Smooth muscle cell (in vitro differentiated cells): ENCODE data around the gene SMTNL1. TPM values are rescaled to one million over a fixed set of nuclear protein-coding genes. Genes with fewer than 3 reads are reported as not detected.

ENCODE experiments used
- DNase-seq: peaks from one replicate; lab custom pipeline; 2025; ENCODE audit not compliant: unreplicated experiment; lab: John Stamatoyannopoulos, UW
- H2AFZ ChIP-seq: fragments of 200-600 bp; sonication (generic); 2 replicates; pipeline ENCODE4 v1.6.0; 2016; ENCODE audit warnings: antibody characterized with exemption, low read depth, mild to moderate bottlenecking
- H3F3A ChIP-seq: fragments of 200-600 bp; sonication (generic); 2 replicates; pipeline ENCODE4 v1.6.0; 2017; ENCODE audit warnings: antibody characterized with exemption, low read depth
- H3K27ac ChIP-seq: fragments of 200-600 bp; sonication (generic); 2 replicates; pipeline ENCODE4 v1.5.1; 2016; ENCODE audit warnings: low read depth, mild to moderate bottlenecking
- H3K27me3 ChIP-seq: fragments of 200-600 bp; sonication (generic); 2 replicates; pipeline ENCODE4 v1.6.1; 2016; ENCODE audit warnings: low read depth, mild to moderate bottlenecking
- H3K36me3 ChIP-seq: fragments of 200-600 bp; sonication (generic); 2 replicates; pipeline ENCODE4 v1.5.1; 2016; ENCODE audit warnings: low read depth
- H3K4me1 ChIP-seq: fragments of 200-600 bp; sonication (generic); 2 replicates; pipeline ENCODE4 v1.5.1; 2016; ENCODE audit warnings: low read depth
- H3K4me2 ChIP-seq: fragments of 200-600 bp; sonication (generic); 2 replicates; pipeline ENCODE4 v1.6.0; 2016; ENCODE audit warnings: mild to moderate bottlenecking
- H3K4me3 ChIP-seq: fragments of 200-600 bp; sonication (generic); 2 replicates; pipeline ENCODE4 v1.5.1; 2016; ENCODE audit warnings: mild to moderate bottlenecking
- H3K79me2 ChIP-seq: fragments of 200-600 bp; sonication (generic); 2 replicates; pipeline ENCODE4 v1.6.0; 2016; ENCODE audit warnings: low read depth, mild to moderate bottlenecking
- H3K9ac ChIP-seq: fragments of 200-600 bp; sonication (generic); 2 replicates; pipeline ENCODE4 v1.6.0; 2016; ENCODE audit warnings: low read depth
- H3K9me3 ChIP-seq: fragments of 200-600 bp; sonication (generic); replicated peaks from 2 replicates; pipeline ENCODE4 v1.5.1; 2016; ENCODE audit warnings: low read depth
- H4K20me1 ChIP-seq: fragments of 200-600 bp; sonication (generic); 2 replicates; pipeline ENCODE4 v1.6.0; 2016; ENCODE audit warnings: low read depth
- WGBS: methylation state at CpG from one replicate; pipeline ENCODE4 v1.1.7; 2016; ENCODE audit warnings: low lambda C conversion rate; 5-methylcytosine and 5-hydroxymethylcytosine counted together
- polyA plus RNA-seq: library from polyadenylated mRNA; unstranded; fragments of >200 nt; fragmentation: Nextera tagmentation; extraction: Ambion mirVana; gene quantifications from 2 replicates; pipeline ENCODE4 v1.2.1, GENCODE V29; 2016
- total RNA-seq: library from RNA; depleted of rRNA; stranded (reverse); fragments of >200 nt; gene quantifications from 2 replicates; pipeline ENCODE4 v1.2.3, GENCODE V29; 2014
- TF ChIP-seq, protein P1 (sequence below): fragments of 200-600 bp; sonication (generic); IDR thresholded peaks from 2 replicates; pipeline ENCODE4 v1.5.1; 2017; ENCODE audit warnings: borderline replicate concordance, mild to moderate bottlenecking, antibody characterized with exemption; ENCODE audit not compliant: insufficient read depth, poor library complexity, severe bottlenecking

The SMTNL1 gene
- not detected in 2 replicates for total RNA-seq
- polyA plus RNA-seq: not detected in 2 replicates

- Histone ChIP-seq H3F3A (no peaks in the 10 kb centered on the region), H3K79me2 (no peaks in the 10 kb centered on the region), H3K4me3 (no peak within 1 kb of the TSS), H3K4me2 (no peak within 1 kb of the TSS), H3K4me1 (no peaks in the 10 kb centered on the region), H3K36me3 (no peaks in the 10 kb centered on the region), H3K9me3 (no peaks in the 10 kb centered on the region), H2AFZ (no peak within 1 kb of the TSS), H3K9ac (no peak within 1 kb of the TSS), H3K27me3 (no peaks in the 10 kb centered on the region), H3K27ac (no peak within 1 kb of the TSS), H4K20me1 (no peaks in the 10 kb centered on the region)
- WGBS: 77% methylated on average over 13 of the region's 14 CpGs
- no peak for DNase-seq
- TF ChIP-seq, protein P1, sequence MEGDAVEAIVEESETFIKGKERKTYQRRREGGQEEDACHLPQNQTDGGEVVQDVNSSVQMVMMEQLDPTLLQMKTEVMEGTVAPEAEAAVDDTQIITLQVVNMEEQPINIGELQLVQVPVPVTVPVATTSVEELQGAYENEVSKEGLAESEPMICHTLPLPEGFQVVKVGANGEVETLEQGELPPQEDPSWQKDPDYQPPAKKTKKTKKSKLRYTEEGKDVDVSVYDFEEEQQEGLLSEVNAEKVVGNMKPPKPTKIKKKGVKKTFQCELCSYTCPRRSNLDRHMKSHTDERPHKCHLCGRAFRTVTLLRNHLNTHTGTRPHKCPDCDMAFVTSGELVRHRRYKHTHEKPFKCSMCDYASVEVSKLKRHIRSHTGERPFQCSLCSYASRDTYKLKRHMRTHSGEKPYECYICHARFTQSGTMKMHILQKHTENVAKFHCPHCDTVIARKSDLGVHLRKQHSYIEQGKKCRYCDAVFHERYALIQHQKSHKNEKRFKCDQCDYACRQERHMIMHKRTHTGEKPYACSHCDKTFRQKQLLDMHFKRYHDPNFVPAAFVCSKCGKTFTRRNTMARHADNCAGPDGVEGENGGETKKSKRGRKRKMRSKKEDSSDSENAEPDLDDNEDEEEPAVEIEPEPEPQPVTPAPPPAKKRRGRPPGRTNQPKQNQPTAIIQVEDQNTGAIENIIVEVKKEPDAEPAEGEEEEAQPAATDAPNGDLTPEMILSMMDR: no peak
Observed at GRCh38 chr11:57536947-57537619, at the start of gene SMTNL1. SMTNL1 (plus strand) TSS chr11:57537595; CDS start chr11:57542643, 5,048 bp downstream.

- no peak overlapping the region for H3K27ac ChIP-seq
- H3F3A ChIP-seq: no peaks in the 10 kb centered on the region
- no peak for DNase-seq
- H3K9ac ChIP-seq: no peak overlapping the region
- H3K4me1 ChIP-seq: peaks cover 4% of the 10 kb centered on the region
- no peak overlapping the region for H2AFZ ChIP-seq
- peaks cover 12% of the 10 kb centered on the region for H3K27me3 ChIP-seq
- H3K4me2 ChIP-seq: no peak overlapping the region
- no peak overlapping the region for H3K4me3 ChIP-seq
- no peaks in the 10 kb centered on the region for H3K79me2 ChIP-seq
- TF ChIP-seq, protein P1: no peak
- WGBS: 92% methylated on average over 6 of the region's 6 CpGs
- no peaks in the 10 kb centered on the region for H3K9me3 ChIP-seq
- no peaks in the 10 kb centered on the region for H4K20me1 ChIP-seq
- no peaks in the 10 kb centered on the region for H3K36me3 ChIP-seq
Observed at GRCh38 chr11:57487920-57488659, 49.3 kb upstream of the SMTNL1 start.

DNA sequence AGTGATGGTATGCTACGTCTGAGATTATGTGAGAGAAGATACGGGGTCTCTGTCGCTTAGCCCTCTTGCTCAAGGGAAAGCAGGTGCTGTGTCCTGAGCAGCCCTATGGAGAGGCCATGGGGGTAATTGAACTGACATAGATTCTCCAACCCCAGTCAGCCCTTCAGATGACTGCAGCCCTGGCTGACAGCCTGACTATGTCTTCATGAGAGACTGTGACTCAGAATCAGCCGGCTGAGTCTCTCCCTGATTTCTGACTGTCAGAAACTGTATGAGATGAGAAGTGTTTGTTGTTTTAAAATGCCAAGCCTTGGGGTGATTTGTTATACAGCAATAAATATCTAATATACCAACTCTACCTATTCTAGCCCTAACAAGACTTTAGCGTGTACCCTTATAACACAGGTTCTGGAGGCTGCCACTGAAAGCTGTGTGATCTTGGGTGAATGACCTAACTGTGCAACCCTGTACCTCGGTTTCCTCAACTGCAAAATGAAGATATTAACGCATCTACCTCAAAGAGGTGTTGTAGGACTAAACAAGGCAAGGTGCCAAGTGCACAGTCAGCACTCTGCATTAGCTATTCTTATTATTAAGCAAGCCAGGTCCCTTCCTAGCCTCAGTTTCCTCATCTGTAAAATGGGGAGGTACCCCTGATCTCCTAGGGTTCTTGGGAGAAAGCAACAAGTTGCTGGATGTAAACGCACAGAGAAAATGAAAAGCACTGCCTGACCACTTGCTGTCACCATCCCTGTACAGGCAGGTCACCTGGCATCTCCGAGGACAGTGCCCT, 46.7 kb upstream of the SMTNL1 start:
- H3K27ac ChIP-seq: no peak overlapping the region
- DNase-seq: no peak
- H3K4me2 ChIP-seq: no peak overlapping the region
- H3K79me2 ChIP-seq: no peaks in the 10 kb centered on the region
- H3K4me3 ChIP-seq: no peak overlapping the region
- no peaks in the 10 kb centered on the region for H3K4me1 ChIP-seq
- no peak overlapping the region for H3K9ac ChIP-seq
- no peaks in the 10 kb centered on the region for H3K27me3 ChIP-seq
- no peak overlapping the region for H2AFZ ChIP-seq
- H3K9me3 ChIP-seq: no peaks in the 10 kb centered on the region
- 90% methylated on average over 9 of the region's 9 CpGs for WGBS
- TF ChIP-seq, protein P1: no peak
- H3K36me3 ChIP-seq: no peaks in the 10 kb centered on the region
- H4K20me1 ChIP-seq: no peaks in the 10 kb centered on the region
- no peaks in the 10 kb centered on the region for H3F3A ChIP-seq
